Brain pericyte (primary cell): ENCODE measurements around the gene RSPH9.

ENCODE experiments used
- DNase-seq: peaks from one replicate; pipeline ENCODE4 v3.0.0-alpha.2; 2012; ENCODE audit warnings: low read depth, low spot score

Gene RSPH9

GRCh38 chr6:43644940-43645612 lies at the start of gene RSPH9:
RSPH9 (plus strand) TSS chr6:43645036; CDS start chr6:43645099, 63 bp downstream.
- no peak for DNase-seq

GRCh38 chr6:43600595-43600994 lies 44.2 kb upstream of the RSPH9 start:
- no peak for DNase-seq

- no peak for DNase-seq
These were observed 40.7 kb upstream of the RSPH9 start for GRCh38 chr6:43604174-43604573.

- DNase-seq, result no peak
These were observed 38.8 kb upstream of the RSPH9 start for GRCh38 chr6:43606019-43606418.

GRCh38 chr6:43608310-43608763 lies 36.5 kb upstream of the RSPH9 start:
- DNase-seq, result peak; percentile 31

GRCh38 chr6:43608807-43609206 lies 36.0 kb upstream of the RSPH9 start:
- no peak for DNase-seq

GRCh38 chr6:43609402-43609801 lies 35.4 kb upstream of the RSPH9 start:
- no peak for DNase-seq

- DNase-seq, result no peak
These were observed 34.4 kb upstream of the RSPH9 start for GRCh38 chr6:43610431-43610830.

GRCh38 chr6:43613721-43614395 lies 31.0 kb upstream of the RSPH9 start:
- DNase-seq, result no peak

- DNase-seq, result no peak
These were observed 30.5 kb upstream of the RSPH9 start for GRCh38 chr6:43614396-43614730.

GRCh38 chr6:43616725-43617472 lies 27.9 kb upstream of the RSPH9 start:
- no peak for DNase-seq

GRCh38 chr6:43621078-43621835 lies 23.6 kb upstream of the RSPH9 start:
- DNase-seq, result no peak

GRCh38 chr6:43621836-43622180 lies 23.0 kb upstream of the RSPH9 start:
- DNase-seq, result no peak

- no peak for DNase-seq
These were observed 22.3 kb upstream of the RSPH9 start for GRCh38 chr6:43622541-43622940.

- no peak for DNase-seq
These were observed 20.7 kb upstream of the RSPH9 start for GRCh38 chr6:43623880-43624785.

- no peak for DNase-seq
These were observed 20.0 kb upstream of the RSPH9 start for GRCh38 chr6:43624786-43625288.

- DNase-seq, result no peak
These were observed 19.3 kb upstream of the RSPH9 start for GRCh38 chr6:43625393-43625992.

GRCh38 chr6:43627008-43627825 lies 17.6 kb upstream of the RSPH9 start:
- no peak for DNase-seq

GRCh38 chr6:43628393-43629103 lies 16.3 kb upstream of the RSPH9 start:
- no peak for DNase-seq
